Fibroblast of peridontal ligament (primary cell): Measurements from ENCODE around the gene HDLBP.

Experiments
- DNase-seq: peaks from one replicate; pipeline ENCODE4 v3.0.0-alpha.2; 2010; ENCODE audit errors: extremely low read depth

Gene HDLBP

DNA sequence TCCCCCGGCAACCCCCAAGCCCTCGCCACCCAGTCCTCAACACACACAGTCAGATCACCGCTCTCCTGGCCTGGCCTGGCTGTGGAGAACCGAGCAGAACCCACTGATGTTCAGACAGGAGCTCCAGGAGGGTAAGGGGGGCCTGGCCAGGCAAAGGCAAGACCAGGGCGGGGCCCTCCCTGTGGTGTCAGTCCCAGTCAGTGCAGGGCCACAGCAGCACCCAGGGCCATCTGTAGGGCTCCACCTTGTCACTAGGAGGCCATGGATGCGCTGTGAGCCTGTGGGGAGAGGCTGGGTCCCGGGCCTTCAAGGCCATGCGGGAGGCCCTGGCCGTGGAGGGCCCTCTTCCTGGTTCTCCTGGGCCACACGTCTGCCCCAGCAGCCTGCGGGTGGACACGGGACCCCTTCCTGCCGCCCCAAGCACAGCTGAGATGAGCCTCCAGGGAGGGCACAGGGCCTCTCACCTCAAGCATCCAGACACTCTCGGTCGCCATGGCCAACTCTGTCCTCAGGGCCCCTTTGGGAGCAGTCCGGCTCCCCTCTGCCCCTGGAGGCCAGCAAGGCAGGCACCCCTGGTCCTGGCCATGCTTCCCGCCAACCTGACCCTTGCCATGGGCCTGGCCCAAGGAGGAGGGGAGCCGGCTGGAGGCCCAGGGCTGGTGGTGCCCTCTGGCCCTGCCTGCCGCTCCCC, 125.0 kb downstream of the HDLBP start:
- DNase-seq = no peak

DNA sequence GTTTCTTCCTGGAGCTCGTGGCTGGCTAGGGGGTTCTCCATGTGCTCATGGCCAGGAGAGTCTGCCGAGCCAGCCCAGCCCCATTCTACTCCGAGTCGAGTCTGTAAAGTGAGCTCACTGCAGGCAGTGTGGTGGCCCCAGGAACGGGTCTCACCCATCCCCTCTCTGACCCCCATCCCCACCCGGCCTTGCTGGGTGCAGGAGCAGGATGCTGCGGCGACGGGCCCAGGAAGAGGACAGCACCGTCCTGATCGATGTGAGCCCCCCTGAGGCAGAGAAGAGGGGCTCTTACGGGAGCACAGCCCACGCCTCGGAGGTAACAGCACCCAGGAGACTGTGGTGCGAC, 125.6 kb downstream of the HDLBP start:
- no peak for DNase-seq

DNA sequence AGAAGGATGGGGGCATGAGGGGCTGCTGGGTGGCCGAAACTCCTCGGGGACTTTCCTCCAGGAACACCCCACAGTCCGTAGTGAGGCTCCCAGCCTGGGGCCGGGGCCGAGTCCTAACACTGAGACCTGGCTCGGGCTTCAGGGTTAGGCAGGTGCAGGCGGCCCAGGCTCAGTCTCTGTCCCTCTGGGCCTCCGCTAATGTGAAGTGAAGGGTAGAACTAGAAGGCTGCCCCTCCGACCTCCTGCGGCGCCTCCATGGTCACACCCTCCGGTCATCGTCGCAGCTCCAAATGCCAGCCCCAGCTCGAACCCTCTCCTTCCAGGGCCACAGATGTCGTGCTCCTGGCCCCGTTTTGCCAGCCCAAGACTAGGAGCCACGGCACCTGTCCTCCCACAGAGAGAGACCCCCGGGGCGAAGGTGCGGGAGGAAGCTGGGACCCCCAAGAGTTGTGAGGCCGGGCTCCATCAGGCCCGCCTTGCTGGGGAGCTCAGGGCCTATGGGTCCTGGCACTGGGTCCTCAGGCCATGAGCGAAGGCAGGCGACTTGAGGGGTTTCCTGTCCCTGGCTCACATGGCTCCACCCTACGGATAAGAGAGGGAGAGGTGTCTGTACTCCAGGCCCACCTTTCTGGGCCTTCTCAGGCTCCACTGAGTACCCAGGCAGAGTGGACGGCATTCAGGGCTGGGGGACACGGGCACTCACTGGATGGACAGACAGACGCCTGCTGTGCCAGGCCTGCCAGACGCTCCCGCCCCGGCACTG, 126.2 kb downstream of the HDLBP start:
- DNase-seq = no peak

DNA sequence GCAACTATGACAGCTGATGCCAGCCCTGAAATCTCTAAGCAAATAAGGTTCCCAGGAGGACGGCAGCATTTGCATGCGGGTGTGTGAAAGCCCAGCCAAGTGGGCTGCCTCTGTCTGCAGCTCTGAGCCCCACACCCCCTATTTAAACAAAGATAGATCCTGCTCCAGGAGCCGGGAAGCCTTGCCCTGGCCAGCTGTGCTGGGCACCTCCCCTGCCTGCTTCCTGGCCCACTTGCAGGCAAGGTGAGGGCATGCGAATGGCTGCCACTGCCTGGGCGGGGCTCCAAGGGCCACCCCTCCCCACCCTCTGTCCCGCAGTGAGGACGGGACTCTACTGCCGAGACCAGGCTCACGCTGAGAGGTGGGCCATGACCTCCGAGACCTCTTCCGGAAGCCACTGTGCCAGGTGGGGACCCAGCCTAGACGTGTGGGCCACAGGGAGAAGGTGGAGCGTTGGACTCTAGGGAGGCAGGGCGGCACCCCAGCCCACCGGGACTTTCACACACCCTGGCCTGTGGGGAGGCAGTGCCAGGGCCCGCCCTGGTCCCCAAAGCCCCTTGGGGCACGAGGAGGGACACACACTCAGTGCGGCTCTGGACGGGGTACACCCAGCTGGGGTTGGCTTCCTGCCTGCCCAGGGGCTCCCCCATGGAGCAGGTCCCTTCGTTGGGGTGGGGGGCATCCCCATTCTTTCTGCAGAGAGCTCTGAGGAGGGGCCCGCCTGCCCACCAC, 126.9 kb downstream of the HDLBP start, which contains the start of gene ANO7:
Gene ANO7 (plus strand): TSS at position 317 of the 732 bp plus-strand sequence. CDS start 1,387 bp downstream, outside the sequence.
- no peak for DNase-seq

DNA sequence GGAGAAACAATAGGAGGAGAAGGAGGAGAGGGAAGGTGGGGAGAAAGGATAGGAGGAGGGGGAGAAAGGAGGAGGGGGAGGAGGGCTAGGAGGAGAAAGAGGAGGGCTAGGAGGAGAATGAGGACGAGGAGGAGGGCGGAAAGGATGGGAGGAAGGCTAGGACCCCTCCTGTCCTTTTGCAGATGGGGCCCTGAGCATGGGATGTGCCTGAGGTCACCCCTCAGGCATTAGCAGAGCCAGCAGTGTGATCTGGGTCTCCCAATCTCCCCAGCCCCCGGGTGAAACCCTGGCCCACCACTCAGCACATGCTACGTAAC, 127.6 kb downstream of the HDLBP start:
- no peak for DNase-seq

DNA sequence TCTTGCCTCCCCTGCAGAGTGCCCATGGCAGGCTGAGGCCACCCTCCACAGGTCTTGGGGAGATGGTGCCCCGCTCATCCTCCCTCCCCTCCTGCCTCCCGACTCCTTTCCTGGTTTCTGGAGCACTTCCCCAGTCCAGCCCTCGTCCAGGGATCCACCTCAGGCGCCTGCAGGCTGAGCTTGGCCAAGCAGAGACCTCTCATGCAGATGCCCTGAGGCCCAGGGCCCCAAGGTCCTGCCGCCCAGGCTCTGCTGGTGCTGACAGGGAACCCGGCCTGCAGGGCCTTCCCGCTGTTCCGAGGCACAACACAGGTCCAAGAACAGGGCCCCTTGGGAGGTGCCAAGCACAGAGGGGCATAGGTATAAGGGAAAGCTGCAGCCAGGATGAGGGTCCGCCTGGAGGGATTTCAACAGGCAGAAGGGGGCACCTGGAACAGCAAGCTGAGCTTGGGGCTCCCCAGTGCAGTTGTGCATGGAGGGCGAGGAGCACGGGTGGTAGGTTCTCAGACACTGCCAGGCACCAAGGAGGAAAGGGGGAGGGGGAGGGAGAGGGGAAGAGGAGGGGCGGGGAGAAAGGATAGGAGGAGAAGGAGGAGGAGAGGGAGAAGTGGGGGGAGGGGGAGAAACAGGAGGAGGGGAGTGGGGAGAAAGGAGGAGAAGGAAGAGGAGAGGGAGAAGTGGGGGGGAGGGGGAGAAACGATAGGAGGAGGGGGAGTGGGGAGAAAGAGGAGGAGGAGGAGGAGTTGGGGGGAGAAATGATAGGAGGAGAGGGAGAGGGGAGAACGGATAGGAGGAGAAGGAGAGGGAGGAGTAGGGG, 128.2 kb downstream of the HDLBP start:
- DNase-seq = no peak

DNA sequence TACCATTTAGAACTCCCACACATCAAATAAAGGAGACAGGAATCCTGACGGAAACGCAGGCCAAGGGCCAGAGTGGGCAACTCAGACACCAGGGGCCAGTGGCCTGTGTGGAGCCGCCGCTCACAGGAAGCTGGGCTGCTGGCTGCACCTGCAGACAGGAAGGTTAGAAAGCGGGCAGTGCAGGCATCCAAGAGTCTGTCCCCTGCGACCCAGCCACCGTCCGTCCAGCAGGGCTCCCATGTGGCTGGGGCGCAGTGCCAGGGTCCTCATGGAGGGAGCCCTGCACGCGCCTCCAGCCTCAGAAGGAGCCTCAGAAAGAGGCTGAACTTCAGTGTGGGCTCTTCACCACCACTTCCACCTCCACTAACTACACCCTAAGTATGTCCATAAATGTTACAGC, 129.5 kb downstream of the HDLBP start:
- no peak for DNase-seq

DNA sequence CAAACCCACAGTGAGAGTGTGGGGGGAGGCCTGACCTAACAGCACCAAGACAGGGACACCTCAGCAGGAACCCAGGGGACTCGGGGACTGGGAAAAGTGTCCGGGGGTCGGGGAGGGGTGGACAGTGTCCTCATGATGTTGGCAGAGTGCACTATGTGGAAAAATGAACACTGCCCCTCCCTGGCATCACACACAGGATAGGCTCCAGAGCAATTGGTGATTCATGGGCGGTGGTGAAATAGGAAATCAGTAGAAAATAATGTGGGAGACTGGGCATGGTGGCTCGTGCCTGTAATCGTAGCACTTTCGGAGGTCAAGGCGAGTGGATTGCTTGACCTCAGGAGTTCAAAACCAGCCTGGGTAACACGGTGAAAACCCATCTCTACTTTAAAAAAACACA, 130.6 kb downstream of the HDLBP start:
- no peak for DNase-seq

DNA sequence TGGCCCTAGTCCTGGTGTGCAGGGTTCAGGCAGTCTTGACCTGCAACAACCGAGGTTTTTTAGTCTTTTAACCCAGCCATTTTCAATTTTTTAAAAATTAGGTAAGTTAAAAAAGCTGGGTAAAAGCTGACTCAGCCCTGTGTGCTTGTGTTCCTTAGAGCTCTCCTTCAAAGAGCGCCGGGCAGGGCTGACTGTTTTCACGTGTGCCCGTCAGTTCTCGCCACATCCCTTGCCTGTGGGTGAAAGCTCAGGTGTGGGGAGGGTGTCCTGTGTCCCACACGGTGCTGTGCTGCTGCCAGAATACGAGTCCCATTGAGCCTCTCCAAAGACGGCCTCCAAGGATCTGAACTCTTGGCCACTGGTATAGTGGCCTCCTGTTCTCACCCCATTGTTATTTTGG, 132.3 kb downstream of the HDLBP start:
- no peak for DNase-seq

DNA sequence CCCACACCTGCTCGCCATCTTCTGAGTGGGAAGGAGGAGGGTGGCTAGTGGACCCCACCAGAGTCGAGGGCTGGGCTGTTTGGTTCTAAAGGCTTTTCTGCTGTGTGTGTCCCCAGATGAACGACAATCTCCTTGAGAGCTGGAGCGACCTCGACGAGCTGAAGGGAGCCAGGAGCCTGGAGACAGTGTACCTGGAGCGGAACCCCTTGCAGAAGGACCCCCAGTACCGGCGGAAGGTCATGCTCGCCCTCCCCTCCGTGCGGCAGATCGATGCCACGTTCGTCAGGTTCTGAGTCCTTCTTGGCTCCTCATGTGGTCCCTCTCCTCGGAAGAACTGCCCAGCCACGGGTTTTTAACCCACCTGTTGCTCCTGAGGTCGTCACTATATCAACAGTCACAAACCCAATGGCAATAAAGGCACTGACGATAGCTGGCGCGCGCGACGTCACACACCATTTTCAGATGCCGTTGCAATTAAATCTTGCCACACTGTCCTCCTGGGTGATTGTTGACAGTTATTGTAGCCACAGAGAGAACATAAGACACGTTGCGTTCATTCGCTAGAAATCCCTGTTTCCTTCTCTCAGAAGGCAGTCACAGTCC, 132.8 kb downstream of the HDLBP start:
- no peak for DNase-seq

DNA sequence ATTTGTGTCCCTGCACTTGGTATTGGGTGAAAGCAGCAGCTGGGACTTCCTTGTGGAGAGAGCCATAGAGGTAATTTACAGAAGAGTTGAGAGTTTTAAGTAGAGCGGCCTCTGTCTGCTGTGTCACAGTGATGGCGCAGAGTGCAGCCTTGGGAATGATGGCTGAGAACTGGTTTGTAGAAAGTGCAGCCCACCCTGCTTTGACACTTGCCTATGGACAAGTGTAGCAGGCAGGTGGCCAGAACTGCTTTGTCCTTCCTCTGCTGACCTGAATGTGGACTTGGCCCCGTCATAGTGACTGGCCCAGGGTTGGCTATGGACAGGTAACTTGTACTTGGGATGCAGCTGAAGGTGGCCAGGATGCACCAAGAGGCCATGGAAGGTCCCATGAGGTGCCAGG, 133.3 kb downstream of the HDLBP start:
- no peak for DNase-seq

DNA sequence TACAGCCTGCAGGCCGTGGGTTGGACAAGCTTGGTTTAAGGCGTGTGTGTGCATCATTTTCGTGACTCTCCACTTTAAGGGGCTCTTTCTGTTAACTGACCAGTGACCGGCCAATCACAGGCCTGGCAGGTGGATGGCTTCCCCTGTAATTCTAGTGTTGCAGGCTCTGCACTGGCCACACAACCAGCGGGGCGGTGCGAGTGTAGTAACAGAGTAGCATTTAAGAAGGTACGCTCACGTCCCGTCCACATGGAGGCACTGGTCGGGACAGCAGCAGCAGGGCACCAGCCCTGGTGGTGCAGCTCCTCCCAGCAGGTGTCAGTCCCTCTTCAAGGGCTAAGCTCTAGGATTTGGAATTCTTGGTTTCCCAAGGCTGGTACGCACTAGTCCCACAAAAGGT, 135.0 kb downstream of the HDLBP start:
- DNase-seq = no peak

DNA sequence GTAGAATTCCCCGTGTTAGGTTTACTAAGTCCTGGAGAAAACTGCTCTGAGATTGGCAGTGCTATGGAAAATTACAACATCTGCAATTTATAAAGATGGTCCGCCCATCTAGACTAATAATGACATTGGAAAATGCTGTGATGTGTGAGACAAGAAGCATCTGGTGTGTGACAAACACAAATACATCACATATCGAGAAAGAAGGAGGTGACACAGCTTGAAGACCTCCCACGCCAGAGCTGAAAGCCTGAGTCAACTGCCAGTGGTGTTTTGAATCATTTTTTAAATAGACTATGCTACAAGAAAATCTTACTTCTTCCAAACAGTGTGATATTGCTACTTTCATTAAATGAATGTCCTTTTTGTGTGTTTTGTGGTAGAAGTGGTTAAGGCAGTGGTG, 135.6 kb downstream of the HDLBP start:
- DNase-seq = no peak

DNA sequence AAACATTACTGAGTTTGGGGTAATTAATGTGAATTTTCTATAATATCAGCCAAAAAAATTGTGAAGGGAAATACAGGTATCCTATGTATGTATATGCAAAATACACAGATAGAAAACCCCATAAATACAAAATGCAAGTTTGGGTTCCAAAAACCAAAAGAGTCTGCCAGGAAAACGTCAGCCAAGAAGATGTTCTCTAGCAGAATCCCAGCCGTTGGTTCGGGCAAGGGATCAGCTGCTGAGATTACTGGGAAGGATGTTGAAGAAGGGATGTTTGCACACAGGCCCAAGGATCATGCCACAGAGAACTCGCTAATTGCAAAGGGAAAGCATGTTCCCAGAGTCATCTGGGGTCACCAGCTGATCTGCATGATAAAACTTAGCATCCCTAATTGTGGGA, 136.5 kb downstream of the HDLBP start:
- no peak for DNase-seq

DNA sequence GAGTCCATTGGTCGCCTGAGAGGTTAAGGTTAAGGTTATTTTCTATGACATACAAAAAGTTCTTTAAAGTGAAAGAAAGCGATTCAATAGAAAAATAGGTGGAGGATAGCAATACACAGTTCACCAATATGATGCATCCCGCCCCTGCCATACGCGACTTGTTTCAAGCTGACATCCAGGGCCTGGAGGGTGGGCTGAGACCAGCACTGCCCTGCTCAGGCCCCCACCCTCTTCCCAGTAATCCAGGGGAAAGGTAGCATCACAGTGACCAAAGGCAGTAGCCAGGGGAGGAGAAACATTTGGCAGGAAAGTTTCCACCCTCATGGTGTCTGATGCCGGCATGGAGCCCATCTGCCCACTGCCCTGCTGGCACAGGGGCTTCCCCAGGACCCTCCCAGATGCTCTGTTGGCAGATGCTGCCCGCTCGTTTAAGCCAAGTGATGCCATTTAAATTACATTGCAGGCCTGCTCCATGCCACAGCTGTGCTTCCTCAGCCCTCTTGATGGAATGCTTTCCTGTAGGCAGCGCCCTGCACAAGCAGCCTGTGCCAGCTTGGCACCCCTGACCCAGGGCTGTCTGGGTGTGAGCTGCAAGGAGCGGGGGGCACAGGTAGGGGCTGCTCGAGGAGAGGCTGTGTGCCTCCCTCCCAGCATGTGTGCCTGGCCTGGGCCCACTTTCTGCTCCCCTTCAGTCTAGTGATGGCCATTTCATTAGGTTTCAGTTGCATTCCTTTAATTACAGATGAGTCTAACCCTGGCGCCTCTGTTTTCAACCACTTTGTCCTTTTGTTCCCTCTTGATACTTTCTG, 137.7 kb downstream of the HDLBP start:
- no peak for DNase-seq
